NCI-H2107 (cell line): ENCODE measurements around the gene UBE4B.

ENCODE experiments used
- DNase-seq: peaks from one replicate; lab custom pipeline; 2025; lab: John Stamatoyannopoulos, UW

The UBE4B gene

GRCh38 chr1:10117132-10117531 lies 84.4 kb downstream of the UBE4B start:
- DNase-seq = no peak

GRCh38 chr1:10117865-10118264 lies 85.1 kb downstream of the UBE4B start:
- DNase-seq = no peak

GRCh38 chr1:10121688-10122087 lies 88.9 kb downstream of the UBE4B start:
- no peak for DNase-seq

GRCh38 chr1:10122926-10123325 lies 90.2 kb downstream of the UBE4B start:
- DNase-seq = no peak

GRCh38 chr1:10128101-10128765 lies 95.5 kb downstream of the UBE4B start:
- DNase-seq = no peak

- no peak for DNase-seq
Observed at GRCh38 chr1:10132316-10132715, 99.6 kb downstream of the UBE4B start.

- DNase-seq = no peak
Observed at GRCh38 chr1:10132852-10133251, 100.1 kb downstream of the UBE4B start.

- DNase-seq = no peak
Observed at GRCh38 chr1:10140981-10141380, 108.2 kb downstream of the UBE4B start.

GRCh38 chr1:10143961-10144485 lies 111.3 kb downstream of the UBE4B start:
- DNase-seq = no peak

- DNase-seq = no peak
Observed at GRCh38 chr1:10146391-10146790, 113.6 kb downstream of the UBE4B start.

- no peak for DNase-seq
Observed at GRCh38 chr1:10149231-10149630, 116.5 kb downstream of the UBE4B start.

GRCh38 chr1:10152709-10153284 lies 120.0 kb downstream of the UBE4B start:
- DNase-seq = no peak

- no peak for DNase-seq
Observed at GRCh38 chr1:10155087-10155712, 122.4 kb downstream of the UBE4B start.

GRCh38 chr1:10160173-10160572 lies 127.4 kb downstream of the UBE4B start:
- no peak for DNase-seq

GRCh38 chr1:10160907-10161490 lies 128.2 kb downstream of the UBE4B start:
- DNase-seq = no peak

- no peak for DNase-seq
Observed at GRCh38 chr1:10161541-10162290, 129.0 kb downstream of the UBE4B start.

- no peak for DNase-seq
Observed at GRCh38 chr1:10168912-10169514, 136.3 kb downstream of the UBE4B start.

- no peak for DNase-seq
Observed at GRCh38 chr1:10170239-10170574, 137.4 kb downstream of the UBE4B start.

GRCh38 chr1:10171105-10171767 lies 138.5 kb downstream of the UBE4B start:
- DNase-seq = no peak

GRCh38 chr1:10171995-10172669 lies 139.4 kb downstream of the UBE4B start:
- DNase-seq = no peak

GRCh38 chr1:10173582-10173981 lies 140.8 kb downstream of the UBE4B start:
- no peak for DNase-seq
